ENCODE measurements around the gene PDZD2. TPM values are rescaled to one million over a fixed set of nuclear protein-coding genes. Genes with fewer than 3 reads are reported as not detected.

PDZD2 gene
- total and polyA plus RNA-seq, 2 experiments from 2014 or later = 8.3 to 16.9 TPM

- H3K9me3 Mint-ChIP-seq = peaks cover 8% of the 10 kb centered on the region
These were observed 49.7 kb downstream of the PDZD2 start for GRCh38 chr5:31688515-31689092.

More at GRCh38 chr5:31688515-31689092, 49.7 kb downstream of the PDZD2 start:
- H3K4me2 ChIP-seq = peak overlapping the region; percentile 55
- no peaks in the 10 kb centered on the region for H3F3A ChIP-seq (replicated peaks; ENCODE audit: low read depth)
- H3K36me3 ChIP-seq (ENCODE audit: insufficient read depth) = no peaks in the 10 kb centered on the region
- no peaks in the 10 kb centered on the region for H3K36me3 Mint-ChIP-seq (ENCODE audit: low read depth)
- no peak overlapping the region for H2AFZ ChIP-seq
- H3K27ac ChIP-seq (ENCODE audit: low read depth) = no peak overlapping the region
- peaks cover 5% of the 10 kb centered on the region for H3K27me3 Mint-ChIP-seq (ENCODE audit: insufficient read depth, low read depth, poor library complexity)
- H3K27me3 ChIP-seq (ENCODE audit: insufficient read depth) = no peaks in the 10 kb centered on the region
- TF ChIP-seq NANOG (IDR thresholded peaks at IDR 0.05; ENCODE audit: borderline replicate concordance) (no peak), ZNF114 (CRISPR knock-in tag; IDR thresholded peaks at IDR 0.05) (no peak), STAT1 (IDR thresholded peaks at IDR 0.05; ENCODE audit: unreplicated experiment) (no peak), EZH2phosphoT487 (IDR thresholded peaks at IDR 0.05; ENCODE audit: unreplicated experiment) (no peak), CTCF (conservative IDR thresholded peaks at IDR 0.05; ENCODE audit: low read depth in 2 of 2) (no peak), ETS1 (IDR thresholded peaks at IDR 0.05) (no peak), REST (IDR thresholded peaks at IDR 0.05; ENCODE audit: unreplicated experiment) (no peak), ZNF462 (CRISPR knock-in tag; IDR thresholded peaks at IDR 0.05) (no peak), JUNB (IDR thresholded peaks at IDR 0.05; ENCODE audit: unreplicated experiment) (no peak), ZNF331 (CRISPR knock-in tag; IDR thresholded peaks at IDR 0.05; ENCODE audit: low read depth) (no peak), CREB1 (CRISPR knock-in tag; IDR thresholded peaks at IDR 0.05; ENCODE audit: low read depth) (no peak), EZH2 (IDR thresholded peaks at IDR 0.05; ENCODE audit: low read depth, unreplicated experiment) (no peak), POLR2AphosphoS5 (IDR thresholded peaks at IDR 0.05; ENCODE audit: low read depth) (no peak)
- no peaks in the 10 kb centered on the region for H3K79me2 ChIP-seq (replicated peaks; ENCODE audit: insufficient read depth)
- H4K20me1 ChIP-seq (replicated peaks; ENCODE audit: insufficient read depth) = no peaks in the 10 kb centered on the region
- H3K4me3 Mint-ChIP-seq = no peak overlapping the region
- peaks cover 7% of the 10 kb centered on the region for H3K9me2 ChIP-seq (ENCODE audit: insufficient read depth)
- no peak overlapping the region for H3K27ac Mint-ChIP-seq
- H3K4me3 ChIP-seq = no peak overlapping the region
- peaks cover 17% of the 10 kb centered on the region for H3K4me1 Mint-ChIP-seq
- DNase-seq (ENCODE audit: low spot score) (no peak), ATAC-seq (peak; percentile 62)
- H3K4me1 ChIP-seq (ENCODE audit: insufficient read depth) = peaks cover 13% of the 10 kb centered on the region; the same call in 1 of the 2 replicates

Data from GM23338 (cell line).